ENCODE results near the gene NFIA.

Gene NFIA

GRCh38 chr1:61316493-61316892, 234.1 kb downstream of the NFIA start:
- no peak for DNase-seq

GRCh38 chr1:61318319-61319125, 236.2 kb downstream of the NFIA start:
- no peak for DNase-seq

GRCh38 chr1:61320575-61320974, 238.2 kb downstream of the NFIA start:
- no peak for DNase-seq

- DNase-seq: no peak
Measured at GRCh38 chr1:61322008-61322744, 239.8 kb downstream of the NFIA start.

GRCh38 chr1:61322769-61323168, 240.4 kb downstream of the NFIA start:
- no peak for DNase-seq

- DNase-seq: no peak
Measured at GRCh38 chr1:61323681-61324328, 241.4 kb downstream of the NFIA start.

- no peak for DNase-seq
Measured at GRCh38 chr1:61326713-61327112, 244.4 kb downstream of the NFIA start.

GRCh38 chr1:61327436-61327835, 245.1 kb downstream of the NFIA start:
- no peak for DNase-seq

GRCh38 chr1:61329556-61329955, 247.2 kb downstream of the NFIA start:
- DNase-seq: no peak

GRCh38 chr1:61330018-61330417, 247.7 kb downstream of the NFIA start:
- DNase-seq: no peak

- no peak for DNase-seq
Measured at GRCh38 chr1:61330571-61330970, 248.2 kb downstream of the NFIA start.

- no peak for DNase-seq
Measured at GRCh38 chr1:61332196-61332753, 249.9 kb downstream of the NFIA start.

- DNase-seq: no peak
Measured at GRCh38 chr1:61332796-61333195, 250.4 kb downstream of the NFIA start.

GRCh38 chr1:61334718-61335589, 252.6 kb downstream of the NFIA start:
- no peak for DNase-seq

GRCh38 chr1:61337037-61337436, 254.7 kb downstream of the NFIA start:
- DNase-seq: no peak

- no peak for DNase-seq
Measured at GRCh38 chr1:61337441-61337951, 255.1 kb downstream of the NFIA start.

- no peak for DNase-seq
Measured at GRCh38 chr1:61337981-61338848, 255.9 kb downstream of the NFIA start.

- no peak for DNase-seq
Measured at GRCh38 chr1:61338899-61339298, 256.5 kb downstream of the NFIA start.

GRCh38 chr1:61341426-61341825, 259.1 kb downstream of the NFIA start:
- DNase-seq: no peak

- DNase-seq: no peak
Measured at GRCh38 chr1:61343734-61344420, 261.5 kb downstream of the NFIA start.

GRCh38 chr1:61344696-61345095, 262.3 kb downstream of the NFIA start:
- DNase-seq: no peak

Measured in CD4-positive, alpha-beta T cell treated with Interleukin-21 for 1 hour (primary cell).